Measurements from ENCODE around the gene HSPD1.
"Not testable (repeated sequence)": the region's sequence is repeated elsewhere in the genome, so short reads cannot be mapped to it uniquely, and the experiment has no call there.

Gene HSPD1

DNA sequence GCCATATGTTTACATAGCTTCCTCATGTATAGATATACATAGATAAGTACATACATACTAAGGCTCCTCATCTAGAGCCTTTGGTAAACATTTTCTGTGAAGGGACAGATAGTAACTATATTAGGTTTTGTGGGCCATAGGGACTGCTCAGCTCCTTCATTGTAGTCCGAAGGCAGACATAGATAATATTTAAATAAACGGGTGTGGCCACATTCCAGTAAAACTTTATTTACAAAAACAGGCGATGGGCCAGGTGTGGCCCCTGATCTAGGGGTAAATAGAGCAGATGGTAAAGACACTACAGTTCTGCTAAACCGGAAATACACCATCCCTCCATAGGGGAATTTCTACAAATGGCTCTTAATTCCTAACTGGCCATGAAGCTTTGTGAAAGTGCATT, 39.0 kb downstream of the HSPD1 start:
- POLR2A ChIA-PET = no interaction called here
- DNase-seq (ENCODE audit: extremely low spot score) = no peak

DNA sequence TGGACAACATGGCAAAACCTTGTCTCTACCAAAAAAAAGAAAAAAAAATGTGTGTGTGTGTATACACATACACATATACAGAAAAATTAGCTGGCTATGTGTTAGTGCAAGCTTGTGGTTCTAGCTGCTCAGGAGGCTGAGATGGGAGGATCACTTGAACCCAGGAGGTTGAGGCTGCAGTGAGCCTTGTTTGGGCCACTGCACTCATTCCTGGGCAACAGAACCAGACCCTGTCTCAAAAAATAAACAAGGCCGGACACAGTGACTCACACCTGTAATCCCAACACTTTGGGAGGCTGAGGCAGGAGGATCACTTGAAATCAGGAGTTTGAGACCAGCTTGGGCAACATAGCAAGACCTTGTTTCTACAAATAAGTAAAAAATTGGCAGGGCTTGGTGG, 44.2 kb downstream of the HSPD1 start:
- TF ChIP-seq, protein P1, sequence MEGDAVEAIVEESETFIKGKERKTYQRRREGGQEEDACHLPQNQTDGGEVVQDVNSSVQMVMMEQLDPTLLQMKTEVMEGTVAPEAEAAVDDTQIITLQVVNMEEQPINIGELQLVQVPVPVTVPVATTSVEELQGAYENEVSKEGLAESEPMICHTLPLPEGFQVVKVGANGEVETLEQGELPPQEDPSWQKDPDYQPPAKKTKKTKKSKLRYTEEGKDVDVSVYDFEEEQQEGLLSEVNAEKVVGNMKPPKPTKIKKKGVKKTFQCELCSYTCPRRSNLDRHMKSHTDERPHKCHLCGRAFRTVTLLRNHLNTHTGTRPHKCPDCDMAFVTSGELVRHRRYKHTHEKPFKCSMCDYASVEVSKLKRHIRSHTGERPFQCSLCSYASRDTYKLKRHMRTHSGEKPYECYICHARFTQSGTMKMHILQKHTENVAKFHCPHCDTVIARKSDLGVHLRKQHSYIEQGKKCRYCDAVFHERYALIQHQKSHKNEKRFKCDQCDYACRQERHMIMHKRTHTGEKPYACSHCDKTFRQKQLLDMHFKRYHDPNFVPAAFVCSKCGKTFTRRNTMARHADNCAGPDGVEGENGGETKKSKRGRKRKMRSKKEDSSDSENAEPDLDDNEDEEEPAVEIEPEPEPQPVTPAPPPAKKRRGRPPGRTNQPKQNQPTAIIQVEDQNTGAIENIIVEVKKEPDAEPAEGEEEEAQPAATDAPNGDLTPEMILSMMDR (IDR thresholded peaks at IDR 0.05; ENCODE audit: control extremely low read depth, extremely low read depth, low read depth, missing control alignments) = no peak
- ChIA-PET POLR2A (no interaction called here), CTCF (interaction anchor here (1.0 to 1.3 kb wide), 3 partner anchors 11 to 41 kb away, joined by 3 read pairs; no protein-coding TSS in a partner anchor)
- DNase-seq (ENCODE audit: extremely low spot score) = no peak

More for the DNA sequence above, 39.0 kb downstream of the HSPD1 start:
- TF ChIP-seq, protein P1 (IDR thresholded peaks at IDR 0.05; ENCODE audit: control extremely low read depth, extremely low read depth, low read depth, missing control alignments) = no peak
- CTCF ChIA-PET = interaction anchor here (1.4 to 2.1 kb wide), 3 partner anchors 8 to 15 kb away, joined by 3 to 6 read pairs (median 6); partner anchors contain the start of gene COQ10B

DNA sequence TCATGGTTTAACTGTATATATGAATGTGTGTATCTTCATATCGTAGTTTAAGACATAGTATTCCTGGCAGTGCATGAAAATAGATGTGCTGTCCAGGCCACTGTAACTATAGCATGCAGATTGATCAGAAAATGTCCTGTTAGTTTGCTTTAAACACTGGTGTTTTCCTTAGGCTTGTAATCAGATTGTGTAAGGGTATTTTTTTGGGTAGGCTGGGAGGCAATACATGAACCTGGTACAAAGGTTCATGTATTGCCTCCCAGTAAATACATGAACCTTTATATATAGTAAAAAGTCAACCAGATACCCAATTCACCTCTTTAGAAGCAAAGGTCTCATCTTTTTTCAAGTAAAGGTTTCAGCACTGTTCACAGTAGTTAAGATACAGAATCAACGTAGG, 44.7 kb downstream of the HSPD1 start:
- POLR2A ChIA-PET = no interaction called here
- TF ChIP-seq, protein P1 (IDR thresholded peaks at IDR 0.05; ENCODE audit: control extremely low read depth, extremely low read depth, low read depth, missing control alignments) = no peak
- CTCF ChIA-PET = interaction anchor here (1.0 to 1.3 kb wide), 3 partner anchors 12 to 41 kb away, joined by 3 read pairs; no protein-coding TSS in a partner anchor
- DNase-seq (ENCODE audit: extremely low spot score) = no peak

- ChIA-PET CTCF (interaction anchor here (1.0 to 6.5 kb wide), 3 partner anchors 16 to 22 kb away, joined by 3 to 45 read pairs (median 3); partner anchors contain the start of gene SF3B1), POLR2A (interaction anchor here (1.2 to 1.6 kb wide), 5 partner anchors 9 to 48 kb away, joined by 4 to 15 read pairs (median 10); partner anchors contain the start of genes HSPD1, HSPE1 and SF3B1)
- peak; percentile 64 for DNase-seq (ENCODE audit: extremely low spot score)
- TF ChIP-seq, protein P1 (IDR thresholded peaks at IDR 0.05; ENCODE audit: control extremely low read depth, extremely low read depth, low read depth, missing control alignments) = no peak
Measured at GRCh38 chr2:197453914-197454398, 45.7 kb downstream of the HSPD1 start.

GRCh38 chr2:197453123-197453913, 46.3 kb downstream of the HSPD1 start, which contains the start of gene COQ10B:
TSS of gene COQ10B (plus strand) at chr2:197453552. CDS start at chr2:197453561, 9 bp downstream.
- ChIA-PET CTCF (interaction anchor here (0.7 to 6.5 kb wide), 10 partner anchors 8 to 24 kb away, joined by 3 to 45 read pairs (median 4); partner anchors contain the start of gene SF3B1), POLR2A (interaction anchor here (0.5 to 1.6 kb wide), 15 partner anchors 9 to 501 kb away, joined by 3 to 15 read pairs (median 4); partner anchors contain the start of genes HSPD1, HSPE1 and SF3B1)
- peak; percentile 98 for DNase-seq (ENCODE audit: extremely low spot score)
- TF ChIP-seq, protein P1 (IDR thresholded peaks at IDR 0.05; ENCODE audit: control extremely low read depth, extremely low read depth, low read depth, missing control alignments) = peak; percentile 18

DNA sequence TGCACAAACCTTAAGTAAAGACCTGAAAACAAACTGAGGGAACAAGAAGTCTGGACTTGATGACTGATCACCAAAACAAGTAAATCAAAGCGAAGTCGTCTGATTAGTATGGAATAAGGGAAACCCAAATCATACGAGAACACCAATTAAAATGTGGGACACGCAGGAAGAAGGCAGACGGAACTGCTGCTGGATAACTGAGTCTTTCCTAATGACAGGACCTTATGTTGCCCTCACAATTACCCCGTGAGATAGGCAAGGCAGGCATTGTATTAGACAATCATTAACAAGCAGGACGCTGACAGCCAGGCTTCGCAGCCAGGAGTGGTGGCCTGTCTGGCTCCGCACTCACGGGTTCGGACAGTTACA, 46.9 kb downstream of the HSPD1 start:
- TF ChIP-seq, protein P1 (IDR thresholded peaks at IDR 0.05; ENCODE audit: control extremely low read depth, extremely low read depth, low read depth, missing control alignments) = no peak
- ChIA-PET POLR2A (interaction anchor here (0.5 to 1.6 kb wide), 14 partner anchors 12 to 500 kb away, joined by 3 to 15 read pairs (median 4); partner anchors contain the start of genes HSPD1, HSPE1 and SF3B1), CTCF (interaction anchor here (0.7 to 6.5 kb wide), 9 partner anchors 8 to 23 kb away, joined by 3 to 45 read pairs (median 4); partner anchors contain the start of gene SF3B1)
- no peak for DNase-seq (ENCODE audit: extremely low spot score)

- DNase-seq (ENCODE audit: extremely low spot score) = not testable (repeated sequence)
- CTCF ChIA-PET = interaction anchor here (0.8 to 6.5 kb wide), 5 partner anchors 9 to 24 kb away, joined by 3 to 45 read pairs (median 4); partner anchors contain the start of gene SF3B1
- POLR2A ChIA-PET = interaction anchor here (1.1 kb wide), 1 partner anchor 16 kb away, joined by 4 read pairs; the partner anchor contains the start of gene SF3B1
Measured at GRCh38 chr2:197450935-197451358, 48.7 kb downstream of the HSPD1 start.

Data from GM10248 (cell line).